ENCODE data around the gene CEACAM19. TPM values are rescaled to one million over a fixed set of nuclear protein-coding genes. Genes with fewer than 3 reads are reported as not detected.

Gene CEACAM19
- total and polyA plus RNA-seq, 2 of the 8 experiments (the other 6 are each of a cell fraction or from before 2014, with no cell fraction given): 3.1 to 3.4 TPM

DNA sequence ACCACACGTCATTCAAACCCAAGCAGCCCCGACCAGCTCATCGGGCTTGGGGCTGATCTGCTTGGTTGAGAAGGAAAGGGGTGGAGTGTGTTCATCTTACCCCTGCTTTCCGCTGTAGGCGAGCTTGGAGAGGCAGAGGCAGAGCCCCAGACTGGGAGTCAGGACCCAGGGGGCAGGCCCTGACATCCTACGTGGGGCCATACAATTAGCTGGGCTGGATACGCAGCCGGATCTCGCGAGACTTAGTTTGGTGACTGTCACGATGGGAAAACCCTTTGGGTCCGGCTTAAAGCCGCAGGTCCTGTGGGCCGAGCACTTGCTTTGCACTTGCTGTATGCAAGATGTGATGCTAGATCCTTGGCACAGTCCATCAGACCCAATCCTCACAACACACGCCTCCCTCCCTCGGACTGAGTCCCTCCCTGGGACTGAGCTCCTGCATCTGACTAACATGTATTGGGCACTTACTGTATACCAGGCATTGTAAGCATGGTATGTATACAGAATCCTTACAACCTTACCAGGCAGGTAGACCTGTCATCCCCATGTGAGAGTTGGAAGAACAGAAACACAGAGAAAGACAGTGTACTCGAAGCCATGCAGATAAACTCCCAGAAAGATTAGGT lies 31.4 kb downstream of the CEACAM19 start (continued):
- TF ChIP-seq, protein P1, sequence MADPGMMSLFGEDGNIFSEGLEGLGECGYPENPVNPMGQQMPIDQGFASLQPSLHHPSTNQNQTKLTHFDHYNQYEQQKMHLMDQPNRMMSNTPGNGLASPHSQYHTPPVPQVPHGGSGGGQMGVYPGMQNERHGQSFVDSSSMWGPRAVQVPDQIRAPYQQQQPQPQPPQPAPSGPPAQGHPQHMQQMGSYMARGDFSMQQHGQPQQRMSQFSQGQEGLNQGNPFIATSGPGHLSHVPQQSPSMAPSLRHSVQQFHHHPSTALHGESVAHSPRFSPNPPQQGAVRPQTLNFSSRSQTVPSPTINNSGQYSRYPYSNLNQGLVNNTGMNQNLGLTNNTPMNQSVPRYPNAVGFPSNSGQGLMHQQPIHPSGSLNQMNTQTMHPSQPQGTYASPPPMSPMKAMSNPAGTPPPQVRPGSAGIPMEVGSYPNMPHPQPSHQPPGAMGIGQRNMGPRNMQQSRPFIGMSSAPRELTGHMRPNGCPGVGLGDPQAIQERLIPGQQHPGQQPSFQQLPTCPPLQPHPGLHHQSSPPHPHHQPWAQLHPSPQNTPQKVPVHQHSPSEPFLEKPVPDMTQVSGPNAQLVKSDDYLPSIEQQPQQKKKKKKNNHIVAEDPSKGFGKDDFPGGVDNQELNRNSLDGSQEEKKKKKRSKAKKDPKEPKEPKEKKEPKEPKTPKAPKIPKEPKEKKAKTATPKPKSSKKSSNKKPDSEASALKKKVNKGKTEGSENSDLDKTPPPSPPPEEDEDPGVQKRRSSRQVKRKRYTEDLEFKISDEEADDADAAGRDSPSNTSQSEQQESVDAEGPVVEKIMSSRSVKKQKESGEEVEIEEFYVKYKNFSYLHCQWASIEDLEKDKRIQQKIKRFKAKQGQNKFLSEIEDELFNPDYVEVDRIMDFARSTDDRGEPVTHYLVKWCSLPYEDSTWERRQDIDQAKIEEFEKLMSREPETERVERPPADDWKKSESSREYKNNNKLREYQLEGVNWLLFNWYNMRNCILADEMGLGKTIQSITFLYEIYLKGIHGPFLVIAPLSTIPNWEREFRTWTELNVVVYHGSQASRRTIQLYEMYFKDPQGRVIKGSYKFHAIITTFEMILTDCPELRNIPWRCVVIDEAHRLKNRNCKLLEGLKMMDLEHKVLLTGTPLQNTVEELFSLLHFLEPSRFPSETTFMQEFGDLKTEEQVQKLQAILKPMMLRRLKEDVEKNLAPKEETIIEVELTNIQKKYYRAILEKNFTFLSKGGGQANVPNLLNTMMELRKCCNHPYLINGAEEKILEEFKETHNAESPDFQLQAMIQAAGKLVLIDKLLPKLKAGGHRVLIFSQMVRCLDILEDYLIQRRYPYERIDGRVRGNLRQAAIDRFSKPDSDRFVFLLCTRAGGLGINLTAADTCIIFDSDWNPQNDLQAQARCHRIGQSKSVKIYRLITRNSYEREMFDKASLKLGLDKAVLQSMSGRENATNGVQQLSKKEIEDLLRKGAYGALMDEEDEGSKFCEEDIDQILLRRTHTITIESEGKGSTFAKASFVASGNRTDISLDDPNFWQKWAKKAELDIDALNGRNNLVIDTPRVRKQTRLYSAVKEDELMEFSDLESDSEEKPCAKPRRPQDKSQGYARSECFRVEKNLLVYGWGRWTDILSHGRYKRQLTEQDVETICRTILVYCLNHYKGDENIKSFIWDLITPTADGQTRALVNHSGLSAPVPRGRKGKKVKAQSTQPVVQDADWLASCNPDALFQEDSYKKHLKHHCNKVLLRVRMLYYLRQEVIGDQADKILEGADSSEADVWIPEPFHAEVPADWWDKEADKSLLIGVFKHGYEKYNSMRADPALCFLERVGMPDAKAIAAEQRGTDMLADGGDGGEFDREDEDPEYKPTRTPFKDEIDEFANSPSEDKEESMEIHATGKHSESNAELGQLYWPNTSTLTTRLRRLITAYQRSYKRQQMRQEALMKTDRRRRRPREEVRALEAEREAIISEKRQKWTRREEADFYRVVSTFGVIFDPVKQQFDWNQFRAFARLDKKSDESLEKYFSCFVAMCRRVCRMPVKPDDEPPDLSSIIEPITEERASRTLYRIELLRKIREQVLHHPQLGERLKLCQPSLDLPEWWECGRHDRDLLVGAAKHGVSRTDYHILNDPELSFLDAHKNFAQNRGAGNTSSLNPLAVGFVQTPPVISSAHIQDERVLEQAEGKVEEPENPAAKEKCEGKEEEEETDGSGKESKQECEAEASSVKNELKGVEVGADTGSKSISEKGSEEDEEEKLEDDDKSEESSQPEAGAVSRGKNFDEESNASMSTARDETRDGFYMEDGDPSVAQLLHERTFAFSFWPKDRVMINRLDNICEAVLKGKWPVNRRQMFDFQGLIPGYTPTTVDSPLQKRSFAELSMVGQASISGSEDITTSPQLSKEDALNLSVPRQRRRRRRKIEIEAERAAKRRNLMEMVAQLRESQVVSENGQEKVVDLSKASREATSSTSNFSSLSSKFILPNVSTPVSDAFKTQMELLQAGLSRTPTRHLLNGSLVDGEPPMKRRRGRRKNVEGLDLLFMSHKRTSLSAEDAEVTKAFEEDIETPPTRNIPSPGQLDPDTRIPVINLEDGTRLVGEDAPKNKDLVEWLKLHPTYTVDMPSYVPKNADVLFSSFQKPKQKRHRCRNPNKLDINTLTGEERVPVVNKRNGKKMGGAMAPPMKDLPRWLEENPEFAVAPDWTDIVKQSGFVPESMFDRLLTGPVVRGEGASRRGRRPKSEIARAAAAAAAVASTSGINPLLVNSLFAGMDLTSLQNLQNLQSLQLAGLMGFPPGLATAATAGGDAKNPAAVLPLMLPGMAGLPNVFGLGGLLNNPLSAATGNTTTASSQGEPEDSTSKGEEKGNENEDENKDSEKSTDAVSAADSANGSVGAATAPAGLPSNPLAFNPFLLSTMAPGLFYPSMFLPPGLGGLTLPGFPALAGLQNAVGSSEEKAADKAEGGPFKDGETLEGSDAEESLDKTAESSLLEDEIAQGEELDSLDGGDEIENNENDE (IDR thresholded peaks at IDR 0.05; ENCODE audit: insufficient replicate concordance, low read length): no peak
- TF ChIP-seq CEBPB (IDR thresholded peaks at IDR 0.05; ENCODE audit: low read depth, low read length) (no peak), KDM1A (IDR thresholded peaks at IDR 0.05; ENCODE audit: borderline replicate concordance, low read length) (no peak), FOSL1 (IDR thresholded peaks at IDR 0.05; ENCODE audit: insufficient read depth, low read depth, low read length) (no peak), SP4 (IDR thresholded peaks at IDR 0.05; ENCODE audit: low read length) (no peak), NANOG (IDR thresholded peaks at IDR 0.05; ENCODE audit: insufficient read depth, low read depth, low read length, poor library complexity, severe bottlenecking) (no peak), TBP (IDR thresholded peaks at IDR 0.05; ENCODE audit: low read depth, low read length) (no peak), SIX5 (IDR thresholded peaks at IDR 0.05; ENCODE audit: low read depth, low read length) (no peak), CTCF (IDR thresholded peaks at IDR 0.05; ENCODE audit: control extremely low read depth in 1 of 3, insufficient read depth in 1 of 3, low read depth in 1 of 3, low read length in 3 of 3) (no peak)
